BE2C (cell line): ENCODE results near the gene TPM1.

Experiments
- DNase-seq: peaks from one replicate; pipeline ENCODE4 v3.0.0-alpha.2; 2020
- H3K27me3 ChIP-seq: fragments of 250-450 bp; sonication (Bioruptor Pico); 2 replicates; pipeline ENCODE4 v1.5.1; 2020; ENCODE audit warnings: mild to moderate bottlenecking
- H3K36me3 ChIP-seq: fragments of 250-450 bp; sonication (Bioruptor Pico); 2 replicates; pipeline ENCODE4 v1.5.1; 2020; ENCODE audit warnings: mild to moderate bottlenecking
- H3K4me1 ChIP-seq: fragments of 250-450 bp; sonication (Bioruptor Pico); 2 replicates; pipeline ENCODE4 v1.5.1; 2020
- H3K4me3 ChIP-seq: 2 replicates; pipeline ENCODE4 v1.5.1; 2011; ENCODE audit warnings: low read depth, low read length
- H3K9me3 ChIP-seq: fragments of 250-450 bp; sonication (Bioruptor Pico); 2 replicates; pipeline ENCODE4 v1.5.1; 2020
- CTCF ChIP-seq: IDR thresholded peaks from 2 replicates; pipeline ENCODE4 v1.5.1; 2012; ENCODE audit warnings: mild to moderate bottlenecking, low read depth, low read length

The TPM1 gene

GRCh38 chr15:63110428-63111026, 68.0 kb downstream of the TPM1 start:
- Histone ChIP-seq H3K36me3 (no peaks in the 10 kb centered on the region), H3K4me1 (no peaks in the 10 kb centered on the region), H3K27me3 (no peaks in the 10 kb centered on the region), H3K4me3 (no peak overlapping the region), H3K9me3 (peaks cover 4% of the 10 kb centered on the region; the same call in 1 of the 2 replicates)
- peak; percentile 24 for DNase-seq
- TF ChIP-seq CTCF, result no peak

- H3K4me3 ChIP-seq, result no peak overlapping the region
- H3K9me3 ChIP-seq, result no peaks in the 10 kb centered on the region
- no peaks in the 10 kb centered on the region for H3K36me3 ChIP-seq
- TF ChIP-seq CTCF, result no peak
- no peaks in the 10 kb centered on the region for H3K27me3 ChIP-seq
- DNase-seq, result no peak
- H3K4me1 ChIP-seq, result no peaks in the 10 kb centered on the region
Measured at GRCh38 chr15:63111481-63111880, 68.9 kb downstream of the TPM1 start.

GRCh38 chr15:63112871-63113270, 70.3 kb downstream of the TPM1 start:
- Histone ChIP-seq H3K4me3 (no peak overlapping the region), H3K27me3 (no peaks in the 10 kb centered on the region), H3K4me1 (no peaks in the 10 kb centered on the region), H3K9me3 (no peaks in the 10 kb centered on the region), H3K36me3 (no peaks in the 10 kb centered on the region)
- TF ChIP-seq CTCF, result no peak
- no peak for DNase-seq

GRCh38 chr15:63114465-63114864, 71.9 kb downstream of the TPM1 start:
- Histone ChIP-seq H3K4me1 (no peaks in the 10 kb centered on the region), H3K9me3 (no peaks in the 10 kb centered on the region), H3K36me3 (no peaks in the 10 kb centered on the region), H3K27me3 (no peaks in the 10 kb centered on the region), H3K4me3 (no peak overlapping the region)
- TF ChIP-seq CTCF, result no peak
- no peak for DNase-seq
